Retinal pigment epithelial cell (primary cell): ENCODE results near the gene ZC3H15.
A peak's percentile ranks its signal among the peaks of the same experiment; 100 is the strongest.
"Not testable (repeated sequence)": the region's sequence is repeated elsewhere in the genome, so short reads cannot be mapped to it uniquely, and the experiment has no call there.

ENCODE experiments used
- DNase-seq: peaks from one replicate; pipeline ENCODE4 v3.0.0-alpha.2; 2010; ENCODE audit warnings: low read depth
- H3K4me3 ChIP-seq: 2 replicates; pipeline ENCODE4 v1.5.1; 2011; ENCODE audit warnings: mild to moderate bottlenecking, low read length, control low read depth, moderate library complexity
- TF ChIP-seq, protein P1 (sequence below): conservative IDR thresholded peaks from 2 replicates; pipeline ENCODE4 v1.5.1; 2011; ENCODE audit warnings: low read depth, low read length, control low read depth, inconsistent platforms

Gene ZC3H15

DNA sequence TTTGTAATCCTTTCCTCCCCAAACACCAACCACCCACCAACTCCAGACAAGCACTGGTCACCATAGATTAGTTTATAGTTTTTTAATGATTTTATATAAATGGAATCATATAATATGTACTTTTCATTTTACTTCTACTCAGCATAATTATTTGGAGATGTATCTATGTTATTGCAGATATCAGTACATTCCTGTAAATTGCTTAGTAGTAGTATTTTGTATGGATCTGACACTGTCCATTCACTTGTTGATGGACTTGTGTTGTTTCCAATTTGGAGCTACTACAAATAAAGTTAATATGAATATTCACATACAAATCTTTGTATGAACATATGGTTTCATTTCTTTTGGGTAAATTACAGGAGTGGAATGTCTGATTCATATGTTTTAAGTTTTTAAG is 31.0 kb downstream of the ZC3H15 start:
- TF ChIP-seq, protein P1, sequence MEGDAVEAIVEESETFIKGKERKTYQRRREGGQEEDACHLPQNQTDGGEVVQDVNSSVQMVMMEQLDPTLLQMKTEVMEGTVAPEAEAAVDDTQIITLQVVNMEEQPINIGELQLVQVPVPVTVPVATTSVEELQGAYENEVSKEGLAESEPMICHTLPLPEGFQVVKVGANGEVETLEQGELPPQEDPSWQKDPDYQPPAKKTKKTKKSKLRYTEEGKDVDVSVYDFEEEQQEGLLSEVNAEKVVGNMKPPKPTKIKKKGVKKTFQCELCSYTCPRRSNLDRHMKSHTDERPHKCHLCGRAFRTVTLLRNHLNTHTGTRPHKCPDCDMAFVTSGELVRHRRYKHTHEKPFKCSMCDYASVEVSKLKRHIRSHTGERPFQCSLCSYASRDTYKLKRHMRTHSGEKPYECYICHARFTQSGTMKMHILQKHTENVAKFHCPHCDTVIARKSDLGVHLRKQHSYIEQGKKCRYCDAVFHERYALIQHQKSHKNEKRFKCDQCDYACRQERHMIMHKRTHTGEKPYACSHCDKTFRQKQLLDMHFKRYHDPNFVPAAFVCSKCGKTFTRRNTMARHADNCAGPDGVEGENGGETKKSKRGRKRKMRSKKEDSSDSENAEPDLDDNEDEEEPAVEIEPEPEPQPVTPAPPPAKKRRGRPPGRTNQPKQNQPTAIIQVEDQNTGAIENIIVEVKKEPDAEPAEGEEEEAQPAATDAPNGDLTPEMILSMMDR, result no peak
- H3K4me3 ChIP-seq, result no peak overlapping the region
- DNase-seq, result no peak

DNA sequence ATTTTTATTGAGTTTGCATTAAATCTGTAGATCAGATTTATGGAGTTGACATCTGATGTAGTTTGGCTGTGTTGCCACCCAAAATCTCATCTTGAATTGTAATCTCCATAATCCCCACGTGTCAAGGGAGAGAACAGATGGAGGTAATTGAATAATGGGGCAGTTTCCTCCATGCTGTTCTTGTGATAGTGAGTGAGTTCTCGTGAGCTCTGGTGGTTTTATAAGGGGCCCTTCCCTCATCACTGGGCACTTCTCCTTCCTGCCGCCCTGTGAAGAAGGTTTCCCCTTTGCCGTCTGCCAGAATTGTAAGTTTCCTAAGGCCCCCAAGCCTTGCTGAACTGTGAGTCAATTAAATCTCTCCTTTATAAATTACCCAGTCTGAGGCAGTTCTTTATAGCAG is 32.2 kb downstream of the ZC3H15 start:
- no peak for DNase-seq
- no peak overlapping the region for H3K4me3 ChIP-seq
- TF ChIP-seq, protein P1, result no peak

DNA sequence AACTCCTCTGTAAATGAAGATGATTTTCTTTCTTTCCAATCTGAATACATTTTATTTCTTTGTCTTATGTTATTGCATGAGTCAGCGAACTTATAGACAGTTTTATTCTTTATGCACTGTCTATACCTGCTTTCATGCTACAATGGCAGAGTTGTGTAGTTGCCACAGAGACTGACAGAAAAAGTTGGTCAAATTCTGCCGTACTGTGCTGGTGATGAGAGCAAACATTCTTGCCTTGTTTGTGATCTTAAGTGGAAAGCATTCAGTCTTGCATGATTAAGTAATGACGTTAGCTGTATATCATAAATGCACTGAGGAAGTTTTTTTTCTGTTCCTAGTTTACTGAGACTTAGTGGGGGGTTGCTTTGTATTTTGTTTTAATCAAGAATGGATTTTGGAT is 32.9 kb downstream of the ZC3H15 start:
- DNase-seq, result peak; percentile 78
- TF ChIP-seq, protein P1, result no peak

DNA sequence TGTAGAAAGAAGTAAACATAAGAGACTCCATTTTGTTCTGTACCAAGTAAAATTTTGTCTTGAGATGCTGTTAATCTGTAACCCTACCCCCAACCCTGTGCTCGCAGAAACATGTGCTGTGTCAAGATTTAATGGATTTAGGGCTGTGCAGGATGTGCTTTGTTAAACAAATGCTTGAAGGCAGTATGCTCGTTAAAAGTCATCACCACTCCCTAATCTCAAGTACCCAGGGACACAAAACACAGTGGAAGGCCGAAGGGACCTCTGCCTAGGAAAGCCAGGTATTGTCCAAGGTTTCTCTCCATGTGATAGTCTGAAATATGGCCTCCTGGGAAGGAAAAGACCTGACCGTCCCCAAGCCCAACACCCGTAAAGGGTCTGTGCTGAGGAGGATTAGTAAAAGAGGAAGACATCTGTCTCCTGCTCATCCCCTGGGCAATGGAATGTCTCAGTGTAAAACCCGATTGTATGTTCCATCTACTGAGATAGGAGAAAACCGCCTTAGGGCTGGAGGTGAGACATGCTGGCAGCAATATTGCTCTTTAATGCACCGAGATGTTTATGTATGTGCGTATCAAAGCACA is 35.6 kb downstream of the ZC3H15 start:
- not testable (repeated sequence) for DNase-seq, H3K4me3 ChIP-seq

More for the DNA sequence above, 32.9 kb downstream of the ZC3H15 start:
- no peak overlapping the region for H3K4me3 ChIP-seq

DNA sequence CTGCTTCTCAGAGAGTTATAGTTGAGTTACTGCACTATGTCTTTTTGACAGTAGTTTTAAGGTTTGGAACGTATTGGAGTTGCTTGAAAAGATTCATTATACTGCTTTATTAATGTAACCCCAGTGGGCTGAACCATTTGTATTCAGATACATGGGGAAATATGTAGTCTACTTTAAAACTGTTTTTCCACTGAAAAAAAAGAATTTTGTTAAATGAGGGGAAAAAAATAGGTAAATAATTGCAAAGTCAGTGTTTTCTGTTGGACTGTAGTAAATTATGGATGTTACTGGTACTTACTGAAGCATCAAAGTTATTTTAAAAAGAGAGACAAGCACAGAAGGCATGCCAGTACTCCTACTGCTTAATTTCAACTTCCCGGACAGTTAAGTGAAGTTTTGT is 36.4 kb downstream of the ZC3H15 start:
- TF ChIP-seq, protein P1, result no peak
- DNase-seq, result no peak
- no peak overlapping the region for H3K4me3 ChIP-seq

DNA sequence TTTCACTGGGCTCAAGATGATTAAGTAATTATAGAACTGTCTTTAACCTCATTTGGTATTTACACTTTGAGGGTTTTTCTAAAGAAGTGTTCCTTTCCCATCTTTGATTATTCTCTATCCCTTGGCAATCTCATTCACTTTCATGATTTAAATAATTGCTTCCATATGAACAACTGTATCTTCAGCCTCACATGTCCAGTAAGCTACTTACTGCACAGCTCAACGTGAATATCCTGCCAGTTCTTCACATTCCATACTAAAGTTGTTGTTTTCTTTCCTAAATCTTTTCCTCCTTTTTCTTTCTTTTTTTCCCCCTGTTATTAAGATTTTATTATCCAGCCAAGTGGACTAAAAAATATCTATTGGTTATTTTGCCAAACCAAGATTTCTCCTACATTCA is 37.7 kb downstream of the ZC3H15 start:
- no peak overlapping the region for H3K4me3 ChIP-seq
- DNase-seq, result no peak
- TF ChIP-seq, protein P1, result no peak

DNA sequence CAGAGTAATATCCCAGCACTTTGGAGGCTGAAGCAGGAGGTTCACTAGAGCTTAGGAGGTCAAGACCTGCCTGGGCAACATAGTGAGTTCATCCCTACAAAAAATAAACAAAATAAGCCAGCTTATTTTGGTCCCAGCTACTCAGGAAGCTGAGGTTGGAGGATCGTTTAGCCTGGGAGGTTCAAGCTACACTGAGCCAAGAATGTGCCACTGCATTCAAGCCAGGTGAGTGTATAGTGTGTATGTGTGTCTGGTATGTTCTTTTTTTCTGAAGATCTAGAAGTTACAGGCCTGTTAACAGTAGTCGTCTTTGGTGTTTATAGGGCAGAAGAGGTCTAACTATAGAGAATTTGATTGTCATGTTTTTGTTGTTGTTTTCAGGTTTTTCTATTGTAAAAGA is 40.2 kb downstream of the ZC3H15 start:
- DNase-seq, result no peak
- H3K4me3 ChIP-seq, result no peak overlapping the region
- TF ChIP-seq, protein P1, result no peak

DNA sequence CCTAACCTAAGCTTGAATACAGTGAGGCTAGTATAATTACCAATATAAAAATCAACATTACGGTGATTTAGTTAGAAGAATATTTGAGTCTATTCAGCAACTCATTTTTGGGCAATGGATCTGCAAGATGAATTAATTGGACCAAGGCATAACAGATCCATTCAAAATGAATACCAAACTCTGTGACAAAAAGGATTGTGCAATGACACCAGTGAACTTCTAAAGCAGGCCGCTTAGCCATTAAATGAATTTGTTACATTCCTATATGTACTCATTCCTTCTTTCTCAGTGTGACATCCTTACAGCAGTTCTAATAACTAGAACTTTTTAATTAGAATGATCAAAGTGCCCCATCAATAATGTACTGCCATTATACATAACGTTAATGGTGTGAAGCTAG is 44.3 kb downstream of the ZC3H15 start:
- TF ChIP-seq, protein P1, result no peak
- DNase-seq, result no peak
- no peak overlapping the region for H3K4me3 ChIP-seq
